IPS-11a (cell line): Measurements from ENCODE around the gene SKAP1.
A peak's percentile ranks its signal among the peaks of the same experiment; 100 is the strongest.

Source experiments
- H3K4me3 ChIP-seq: one replicate; pipeline ENCODE4 v1.5.1; 2013; ENCODE audit warnings: low read depth, low read length, control low read depth

Gene SKAP1

GRCh38 chr17:48125829-48126531, 304.0 kb downstream of the SKAP1 start:
- H3K4me3 ChIP-seq: no peak overlapping the region

- no peak overlapping the region for H3K4me3 ChIP-seq
These were observed 306.1 kb downstream of the SKAP1 start for GRCh38 chr17:48123776-48124388.

GRCh38 chr17:48123111-48123510, 306.9 kb downstream of the SKAP1 start:
- H3K4me3 ChIP-seq: no peak overlapping the region

GRCh38 chr17:48122665-48123045, 307.4 kb downstream of the SKAP1 start:
- H3K4me3 ChIP-seq: no peak overlapping the region

- H3K4me3 ChIP-seq: no peak overlapping the region
These were observed 307.9 kb downstream of the SKAP1 start for GRCh38 chr17:48121923-48122664.

GRCh38 chr17:48113201-48113676, 316.8 kb downstream of the SKAP1 start:
- no peak overlapping the region for H3K4me3 ChIP-seq

- no peak overlapping the region for H3K4me3 ChIP-seq
These were observed 318.1 kb downstream of the SKAP1 start for GRCh38 chr17:48111937-48112241.

GRCh38 chr17:48110761-48111160, 319.3 kb downstream of the SKAP1 start:
- H3K4me3 ChIP-seq: no peak overlapping the region

- H3K4me3 ChIP-seq: peak within 1 kb of the TSS; percentile 92
These were observed 322.6 kb downstream of the SKAP1 start, which contains the start of gene SNX11 for GRCh38 chr17:48107137-48108055. Gene SNX11, plus strand, starts transcription at chr17:48107766. Its CDS starts 4,278 bp downstream, at chr17:48112044.

GRCh38 chr17:48106802-48107136, 323.2 kb downstream of the SKAP1 start:
- H3K4me3 ChIP-seq: peak overlapping the region; percentile 92

GRCh38 chr17:48104440-48104839, 325.6 kb downstream of the SKAP1 start:
- H3K4me3 ChIP-seq: no peak overlapping the region

- H3K4me3 ChIP-seq: no peak overlapping the region
These were observed 327.0 kb downstream of the SKAP1 start for GRCh38 chr17:48102798-48103715.

GRCh38 chr17:48102043-48102750, 327.8 kb downstream of the SKAP1 start:
- H3K4me3 ChIP-seq: no peak overlapping the region

GRCh38 chr17:48101012-48101720, 328.8 kb downstream of the SKAP1 start, which contains the start of gene CBX1:
Gene CBX1, minus strand, starts transcription at chr17:48101478. Its CDS starts 24,474 bp downstream, at chr17:48077004.
- H3K4me3 ChIP-seq: peak within 1 kb of the TSS; percentile 83

GRCh38 chr17:48100591-48101011, 329.4 kb downstream of the SKAP1 start:
- H3K4me3 ChIP-seq: peak overlapping the region; percentile 83

GRCh38 chr17:48100160-48100559, 329.9 kb downstream of the SKAP1 start:
- H3K4me3 ChIP-seq: peak overlapping the region; percentile 83

- H3K4me3 ChIP-seq: no peak overlapping the region
These were observed 334.4 kb downstream of the SKAP1 start for GRCh38 chr17:48095611-48096010.

GRCh38 chr17:48093341-48094045, 336.5 kb downstream of the SKAP1 start:
- H3K4me3 ChIP-seq: no peak overlapping the region
